KOPT-K1 (cell line): Measurements from ENCODE around the gene FLT1.

Source experiments
- H3K27ac ChIP-seq: fragments of 200-600 bp; sonication (generic); 2 replicates; pipeline ENCODE4 v1.5.1; 2016; ENCODE audit warnings: antibody characterized with exemption, mild to moderate bottlenecking, low read depth, low read length; ENCODE audit not compliant: poor library complexity, severe bottlenecking
- H3K36me3 ChIP-seq: fragments of 200-600 bp; sonication (generic); 2 replicates; pipeline ENCODE4 v1.5.1; 2017; ENCODE audit warnings: antibody characterized with exemption, mild to moderate bottlenecking, low read length, moderate library complexity; ENCODE audit not compliant: insufficient read depth
- H3K9me3 ChIP-seq: fragments of 200-600 bp; sonication (generic); 2 replicates; pipeline ENCODE4 v1.5.1; 2017; ENCODE audit warnings: antibody characterized with exemption, low read length, mild to moderate bottlenecking; ENCODE audit not compliant: insufficient read depth, poor library complexity, severe bottlenecking

Gene FLT1

DNA sequence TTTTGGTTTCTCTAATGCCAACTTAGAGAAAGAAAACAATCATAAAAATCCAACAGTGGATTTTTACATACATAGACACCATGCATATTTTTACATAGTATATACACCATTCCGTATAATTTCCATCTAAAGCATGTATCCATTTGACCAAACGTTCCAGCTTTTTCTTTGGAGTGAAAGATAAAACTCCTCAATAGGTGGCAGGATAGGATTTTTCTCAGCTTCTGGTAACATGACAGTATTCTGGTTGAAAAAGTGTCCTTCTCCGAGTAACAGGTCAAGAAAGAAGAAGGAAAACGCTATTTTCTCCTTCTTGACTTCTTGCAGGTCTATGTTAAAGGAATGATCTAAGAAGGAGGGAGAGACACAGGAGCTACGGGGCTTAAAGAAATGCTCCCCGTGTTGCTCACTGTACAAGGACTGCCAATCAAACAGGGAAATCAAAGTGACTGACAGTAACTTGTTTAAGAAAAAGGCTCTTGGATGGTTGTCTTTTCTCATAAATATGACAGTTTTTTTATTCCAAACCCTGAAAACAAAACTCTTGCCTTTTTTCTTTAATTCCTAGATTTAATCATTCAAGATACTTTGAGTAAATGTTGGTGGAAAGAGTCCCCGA is 11.5 kb downstream of the FLT1 start:
- H3K9me3 ChIP-seq = no peaks in the 10 kb centered on the region

DNA sequence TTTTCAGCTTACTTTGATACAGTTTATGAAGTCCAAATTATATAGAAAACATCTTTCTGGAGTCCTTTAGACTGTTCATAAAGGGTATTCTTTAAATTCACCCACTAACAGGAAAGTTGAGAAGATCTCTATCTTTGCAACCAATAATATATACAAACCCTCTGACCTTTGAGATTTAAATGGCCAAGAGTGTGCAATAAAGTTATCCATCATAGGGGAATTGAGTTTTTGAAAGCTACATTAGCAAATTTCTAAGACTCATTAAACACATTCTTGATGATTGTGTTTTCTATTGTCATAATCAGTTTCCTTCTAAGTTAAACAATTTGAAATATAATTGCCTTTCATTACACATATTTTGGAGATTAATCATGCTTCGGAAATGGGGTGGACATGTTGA is 15.9 kb downstream of the FLT1 start:
- H3K9me3 ChIP-seq = no peaks in the 10 kb centered on the region
- H3K36me3 ChIP-seq = no peaks in the 10 kb centered on the region
- H3K27ac ChIP-seq = no peak overlapping the region

More for the DNA sequence above, 11.5 kb downstream of the FLT1 start:
- no peak overlapping the region for H3K27ac ChIP-seq
- no peaks in the 10 kb centered on the region for H3K36me3 ChIP-seq

DNA sequence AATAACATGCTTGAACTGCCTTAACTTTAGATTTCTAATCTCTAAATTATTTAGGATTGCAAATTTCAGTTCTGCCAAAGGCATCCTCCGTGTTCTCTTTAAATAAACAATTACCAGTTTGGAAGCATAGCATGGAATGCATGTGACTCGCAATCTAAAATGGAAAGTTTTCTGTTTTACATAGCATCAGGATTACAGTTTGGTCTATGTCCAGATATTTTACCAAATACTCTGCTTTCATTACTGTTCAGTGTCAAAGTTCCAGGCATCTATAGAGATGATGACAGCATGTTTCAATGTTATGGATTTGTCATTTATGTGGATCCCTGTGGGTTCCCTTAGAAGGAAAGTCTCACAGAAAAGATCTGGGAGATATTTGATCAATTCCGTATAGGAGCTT is 16.8 kb downstream of the FLT1 start:
- H3K9me3 ChIP-seq = no peaks in the 10 kb centered on the region
- H3K36me3 ChIP-seq = no peaks in the 10 kb centered on the region
- no peak overlapping the region for H3K27ac ChIP-seq

DNA sequence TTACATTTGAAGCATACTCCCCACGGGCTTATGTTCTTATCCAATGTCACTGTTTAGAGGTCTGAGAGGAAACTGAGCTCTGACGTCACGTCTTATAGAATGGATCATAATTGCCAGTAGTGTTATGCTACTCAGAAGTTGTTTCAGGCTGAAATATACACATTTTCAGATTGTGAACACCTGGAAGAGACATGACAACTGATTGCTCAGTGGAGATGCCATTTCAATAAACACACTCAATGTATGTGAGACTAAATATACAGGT is 17.3 kb downstream of the FLT1 start:
- Histone ChIP-seq H3K9me3 (no peaks in the 10 kb centered on the region), H3K36me3 (no peaks in the 10 kb centered on the region), H3K27ac (no peak overlapping the region)

DNA sequence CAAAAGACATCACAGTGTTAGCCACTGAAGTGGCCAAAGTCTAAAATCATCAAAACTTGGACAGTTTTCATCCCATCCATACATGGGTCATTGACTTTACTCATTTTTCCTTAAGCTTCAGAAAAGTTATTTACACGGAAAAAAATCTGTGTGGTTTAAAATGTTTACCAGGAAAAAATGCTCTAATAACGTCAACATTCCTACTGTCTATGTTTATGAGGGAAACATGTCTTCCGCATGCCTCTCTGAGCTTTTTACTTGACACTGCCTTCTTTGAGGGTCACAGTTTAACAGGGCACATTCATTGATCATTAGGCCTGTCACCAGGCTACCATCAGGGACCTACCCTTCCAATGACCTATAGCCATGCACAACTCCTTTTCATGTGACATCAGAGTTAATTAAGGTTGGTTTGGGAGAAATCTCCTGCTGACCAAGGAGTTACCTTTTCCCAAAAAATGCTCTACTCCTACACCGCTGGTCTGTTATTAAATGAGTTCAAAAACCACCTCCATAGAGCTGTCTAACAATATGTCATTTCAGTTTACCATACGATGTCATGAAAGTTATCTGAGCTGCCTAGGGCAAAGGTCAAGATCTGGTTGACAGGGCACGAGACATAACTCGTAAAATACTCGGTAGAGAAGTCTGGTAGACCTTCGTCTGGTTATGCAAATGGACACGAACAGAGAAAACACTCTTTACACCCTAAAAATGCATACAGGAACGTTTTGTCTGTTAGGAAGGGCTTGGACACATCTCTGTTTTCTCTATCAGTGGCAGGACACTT is 17.8 kb downstream of the FLT1 start:
- Histone ChIP-seq H3K9me3 (no peaks in the 10 kb centered on the region), H3K27ac (no peak overlapping the region), H3K36me3 (no peaks in the 10 kb centered on the region)

DNA sequence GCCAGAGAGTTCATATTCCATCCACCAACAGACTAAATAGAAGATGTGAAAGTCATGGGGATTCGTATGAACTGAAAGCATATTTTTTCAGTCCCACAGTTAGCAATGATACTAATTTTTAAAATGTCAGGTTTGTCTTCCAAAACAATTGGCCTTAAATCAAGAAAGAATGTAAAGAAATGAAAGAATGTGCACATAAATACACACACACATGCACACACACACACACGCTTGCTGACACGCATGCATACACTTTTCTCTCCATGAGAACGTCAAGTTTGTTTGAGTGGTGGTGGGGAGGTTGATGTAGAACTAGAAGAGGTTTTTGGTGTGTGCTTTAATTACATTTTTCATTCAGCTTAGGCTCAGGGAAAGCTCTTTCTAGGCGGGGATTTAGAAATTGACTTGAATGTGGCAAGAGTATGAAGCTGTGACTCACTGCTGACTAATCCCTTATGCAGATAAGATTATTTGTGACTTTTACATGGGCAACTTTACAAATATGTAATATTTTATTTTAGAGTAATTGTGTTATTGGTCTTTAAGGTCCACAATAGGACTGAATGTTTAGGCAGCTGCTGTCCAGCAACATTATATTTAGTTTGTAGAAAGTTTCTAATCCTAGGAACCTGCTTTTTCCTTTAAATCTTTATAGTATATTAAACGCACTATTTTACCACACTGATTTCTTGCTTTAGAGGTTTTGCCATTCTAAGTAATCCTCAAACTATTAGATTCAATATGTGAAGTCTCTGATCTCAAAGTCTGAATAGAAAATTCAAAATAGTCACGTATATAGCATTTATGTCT is 18.8 kb downstream of the FLT1 start:
- Histone ChIP-seq H3K36me3 (no peaks in the 10 kb centered on the region), H3K27ac (no peak overlapping the region), H3K9me3 (no peaks in the 10 kb centered on the region)

DNA sequence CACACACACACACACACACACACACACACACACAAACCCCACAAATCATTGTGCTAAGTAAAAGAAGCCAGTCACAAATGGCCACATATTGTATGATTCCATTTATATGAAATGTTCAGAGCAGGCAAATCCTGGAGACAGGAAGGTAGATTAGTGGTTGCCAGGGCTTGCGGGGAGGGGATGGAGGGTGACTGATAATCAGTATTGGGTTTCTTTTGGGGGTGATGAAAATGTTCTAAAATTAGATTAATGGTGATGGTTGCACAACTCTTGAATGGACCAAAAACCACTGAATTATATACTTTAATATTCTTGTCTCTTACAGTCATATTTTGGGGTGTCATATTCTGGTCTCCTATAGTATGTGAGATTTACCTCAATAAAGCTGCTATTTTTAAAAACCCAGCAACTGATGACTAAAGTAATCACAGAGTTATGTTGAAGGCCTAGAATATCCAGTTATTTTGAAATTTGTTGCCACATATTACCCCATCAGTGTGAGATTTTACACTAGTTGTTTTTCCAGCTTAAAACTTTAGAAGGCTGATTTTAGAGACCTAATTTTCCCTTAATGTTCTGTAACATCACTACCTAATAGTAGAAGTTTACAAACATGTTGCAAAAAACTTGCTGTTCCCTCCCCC is 20.3 kb downstream of the FLT1 start:
- no peaks in the 10 kb centered on the region for H3K36me3 ChIP-seq
- no peaks in the 10 kb centered on the region for H3K9me3 ChIP-seq
- H3K27ac ChIP-seq = no peak overlapping the region

DNA sequence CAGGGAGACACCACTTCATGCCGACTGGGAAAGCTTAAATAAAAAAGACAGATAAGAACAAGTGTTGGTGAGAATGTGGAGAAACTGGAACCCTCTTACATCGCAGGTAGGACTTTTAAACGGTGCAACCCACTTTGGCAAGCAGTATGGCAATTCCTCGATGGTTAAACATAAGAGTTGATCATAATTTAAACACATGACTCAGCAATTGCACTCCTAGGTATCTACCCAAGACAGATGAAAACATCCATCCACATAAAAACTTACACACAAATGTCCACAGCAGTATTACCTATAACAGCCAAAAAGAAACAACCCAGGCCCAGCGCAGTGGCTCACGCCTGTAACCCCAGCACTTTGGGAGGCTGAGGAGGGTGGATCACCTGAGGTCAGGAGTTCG is 21.9 kb downstream of the FLT1 start:
- Histone ChIP-seq H3K27ac (no peak overlapping the region), H3K9me3 (no peaks in the 10 kb centered on the region), H3K36me3 (no peaks in the 10 kb centered on the region)

DNA sequence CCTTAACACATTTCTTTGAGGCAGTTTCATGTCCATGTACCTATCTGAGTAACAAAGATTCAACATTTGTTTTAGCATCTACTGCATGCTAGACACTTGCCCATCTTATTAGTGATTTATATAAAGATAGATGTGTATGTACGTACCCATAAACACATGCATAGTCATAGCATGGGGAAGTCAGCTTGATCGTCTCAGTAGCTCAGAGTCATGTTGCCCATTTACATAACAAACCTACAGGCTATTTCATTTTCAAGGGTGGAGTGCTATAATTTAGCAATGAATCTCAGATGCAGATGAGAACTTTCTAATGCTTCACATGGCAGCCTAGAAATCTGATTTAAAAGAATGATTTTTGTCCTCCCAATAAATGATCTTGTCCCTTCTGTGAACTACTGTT is 23.5 kb downstream of the FLT1 start:
- peaks cover 2% of the 10 kb centered on the region; the same call in 1 of the 2 replicates for H3K36me3 ChIP-seq
- H3K27ac ChIP-seq = no peak overlapping the region
- H3K9me3 ChIP-seq = no peaks in the 10 kb centered on the region

DNA sequence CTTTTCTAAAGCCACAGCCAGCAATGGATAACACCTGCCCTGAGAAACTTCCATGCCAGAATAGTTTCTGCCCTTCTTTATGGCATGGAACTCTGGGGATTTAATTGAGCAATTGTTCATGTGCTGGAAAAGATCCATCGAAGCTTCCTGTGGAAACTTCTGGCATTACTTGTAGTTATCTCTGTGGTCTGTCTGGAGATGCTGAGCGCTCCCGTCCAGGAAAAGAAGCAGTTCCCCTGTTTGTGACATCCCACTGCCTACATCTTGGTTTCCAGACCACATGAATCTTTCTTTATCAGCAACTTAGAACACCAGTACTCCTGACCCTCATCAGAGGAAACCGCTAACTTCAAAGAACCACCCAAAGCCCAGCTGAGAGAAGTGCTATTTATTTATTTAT is 24.6 kb downstream of the FLT1 start:
- H3K9me3 ChIP-seq = no peaks in the 10 kb centered on the region
- H3K36me3 ChIP-seq = peaks cover 7% of the 10 kb centered on the region
- H3K27ac ChIP-seq = no peak overlapping the region

DNA sequence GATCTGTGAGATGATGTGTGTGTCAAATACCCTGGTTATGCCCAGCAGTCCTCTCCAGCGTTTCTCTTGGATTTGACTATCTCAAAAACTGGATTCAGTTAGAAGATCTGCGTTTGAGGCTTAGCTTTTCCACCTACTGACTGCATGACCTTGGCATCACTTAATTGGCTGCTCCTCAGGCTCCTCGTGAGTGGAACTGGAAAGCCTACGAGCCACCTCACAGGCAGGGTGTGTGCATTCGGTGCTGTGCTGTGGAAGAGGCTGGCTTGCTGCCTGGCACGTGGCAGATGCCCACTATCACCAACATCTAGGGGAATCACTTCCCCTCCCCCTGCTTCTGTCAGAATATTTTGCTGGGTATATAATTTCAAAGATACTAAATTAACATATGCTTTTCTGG is 25.6 kb downstream of the FLT1 start:
- Histone ChIP-seq H3K9me3 (no peaks in the 10 kb centered on the region), H3K36me3 (peaks cover 11% of the 10 kb centered on the region), H3K27ac (no peak overlapping the region)

DNA sequence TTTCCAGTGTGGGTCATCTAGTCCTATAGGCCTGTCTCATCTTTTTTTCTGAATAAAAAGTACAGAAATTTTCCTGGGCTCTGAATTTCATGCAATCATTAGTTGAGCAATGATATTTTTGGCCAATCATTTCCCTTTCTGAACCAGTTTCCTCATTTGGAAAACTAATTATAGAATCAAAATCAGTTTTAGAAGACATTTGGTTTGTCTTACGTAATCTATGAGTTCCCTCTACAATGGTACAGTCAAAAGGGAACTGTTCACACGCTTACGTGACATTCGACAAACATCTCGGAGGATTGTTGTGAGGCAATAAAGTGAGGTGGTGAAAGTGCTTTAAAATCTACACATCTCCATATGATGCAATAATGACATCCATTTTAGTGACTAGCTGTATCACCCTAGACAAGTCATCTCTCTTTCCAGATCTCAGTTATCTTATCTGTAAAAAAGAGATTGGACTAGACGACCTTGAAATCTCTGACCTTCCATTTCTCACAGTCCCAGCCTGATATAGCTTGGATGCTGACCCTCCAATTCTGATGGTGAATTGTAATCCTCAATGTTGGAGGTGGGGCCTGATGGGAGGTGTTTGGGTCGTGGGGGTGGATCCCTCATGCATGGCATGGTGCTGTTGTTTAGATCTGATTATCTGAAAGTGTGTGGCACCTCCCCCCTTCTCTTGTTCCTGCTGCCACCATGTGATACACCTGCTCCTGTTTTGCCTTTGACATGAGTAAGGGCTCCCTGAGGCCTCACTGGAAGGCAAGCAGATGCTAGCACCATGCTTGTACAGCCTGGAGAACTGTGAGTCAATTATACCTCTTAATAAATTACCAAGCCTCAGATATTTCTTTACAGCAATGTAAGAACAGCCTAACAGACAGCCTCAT is 26.7 kb downstream of the FLT1 start:
- Histone ChIP-seq H3K36me3 (peaks cover 13% of the 10 kb centered on the region), H3K9me3 (no peaks in the 10 kb centered on the region), H3K27ac (no peak overlapping the region)

DNA sequence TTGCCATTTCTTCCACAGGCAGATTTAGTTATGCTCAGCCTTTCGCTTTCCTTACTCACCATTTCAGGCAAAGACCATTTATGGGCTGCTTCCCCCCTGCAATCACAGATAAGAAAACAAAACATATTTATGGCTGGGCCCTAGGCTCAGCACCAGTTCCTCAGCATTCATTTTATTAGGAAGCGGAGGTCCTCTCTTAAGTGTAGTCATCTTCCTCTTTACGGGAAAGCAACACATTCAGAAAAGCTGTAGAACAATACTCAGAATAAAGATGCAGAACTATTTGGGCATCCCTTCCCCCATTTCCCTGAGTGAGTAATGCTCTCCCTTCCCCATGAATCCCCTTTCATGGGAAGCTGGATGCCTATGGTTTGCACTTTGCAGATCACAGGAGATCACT is 27.9 kb downstream of the FLT1 start:
- H3K27ac ChIP-seq = no peak overlapping the region
- H3K36me3 ChIP-seq = peaks cover 17% of the 10 kb centered on the region
- no peaks in the 10 kb centered on the region for H3K9me3 ChIP-seq

DNA sequence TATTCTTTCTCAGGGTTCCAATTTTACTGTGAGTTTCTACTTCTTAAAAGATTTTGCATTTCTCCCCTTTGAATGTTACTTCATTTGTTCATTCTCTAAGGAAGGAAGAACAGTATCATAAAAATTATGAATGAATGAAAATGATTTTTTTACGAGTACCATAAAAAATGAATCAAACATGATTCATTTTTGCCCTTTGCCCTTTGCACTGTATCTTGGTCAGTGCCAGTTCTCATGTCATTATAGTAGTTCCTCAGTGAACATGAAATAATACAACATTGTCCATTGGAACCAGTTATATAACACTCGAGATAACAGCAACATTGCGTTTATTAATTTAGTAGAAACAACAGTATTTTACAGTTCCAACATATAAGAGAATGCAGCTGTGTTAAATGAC is 28.8 kb downstream of the FLT1 start:
- no peaks in the 10 kb centered on the region for H3K9me3 ChIP-seq
- no peak overlapping the region for H3K27ac ChIP-seq
- peaks cover 17% of the 10 kb centered on the region for H3K36me3 ChIP-seq
